K562 (cell line): ENCODE measurements around the gene LMAN1. TPM values are rescaled to one million over a fixed set of nuclear protein-coding genes. Genes with fewer than 3 reads are reported as not detected.

ENCODE experiments used
- CHD4 ChIP-seq: fragments of 200-600 bp; sonication (generic); IDR thresholded peaks from 3 replicates; pipeline ENCODE4 v1.6.1; 2012; ENCODE audit warnings: low read depth, mild to moderate bottlenecking, mixed read lengths, low read length, inconsistent platforms; ENCODE audit not compliant: insufficient read depth, insufficient replicate concordance, poor library complexity, severe bottlenecking
- ETS2 ChIP-seq: IDR thresholded peaks from 2 replicates; pipeline ENCODE4 v1.6.1; 2016; ENCODE audit warnings: borderline replicate concordance, missing genetic modification characterization, mild to moderate bottlenecking, moderate library complexity, missing compliant biosample characterization; ENCODE audit not compliant: poor library complexity, severe bottlenecking
- IRF9 ChIP-seq: fragments of 450-650 bp; IDR thresholded peaks from 2 replicates; pipeline ENCODE4 v1.6.1; 2016; ENCODE audit warnings: missing biosample characterization, missing genetic modification characterization
- ZBTB40 ChIP-seq, 2 experiments: fragments of 450-650 bp in 1 of 2; sonication (generic) in 1 of 2; formaldehyde crosslinking in 1 of 2; IDR thresholded peaks; 2 replicates each; pipeline versions ENCODE4 v1.7.1 to v1.9.0; 2016 to 2022; ENCODE audit warnings: inconsistent platforms in 1 of 2, mild to moderate bottlenecking in 1 of 2, missing genetic modification reagents in 1 of 2
- ZNF592 ChIP-seq: fragments of 450-650 bp; IDR thresholded peaks from 2 replicates; pipeline ENCODE4 v1.6.1; 2017; ENCODE audit warnings: antibody characterized with exemption, mild to moderate bottlenecking
- polyA plus RNA-seq, 8 experiments: library from polyadenylated mRNA; depleted of rRNA in 4 of 8; stranded (reverse) in 5 of 8; unstranded in 3 of 8; fragments of >200 nt; fragmentation: Nextera tagmentation in 2 of 8; fragmentation: Illumina TruSeq in 1 of 8; extraction: Ambion mirVana in 2 of 8; extraction: Trizol in 1 of 8; gene quantifications; 2 replicates each; pipeline versions ENCODE4 v1.2.1 to v1.2.3, GENCODE V29; 2011 to 2014; ENCODE audit warnings: inconsistent platforms in 1 of 8, missing spikeins in 1 of 8
- total RNA-seq, 7 experiments: library from RNA; depleted of rRNA in 6 of 7; stranded (reverse); fragments of >200 nt in 6 of 7; fragmentation: Illumina TruSeq in 2 of 7; extraction: Trizol in 2 of 7; gene quantifications; 2 replicates each; pipeline versions ENCODE4 v1.2.1 to v1.2.3, GENCODE V29; 2011 to 2021; ENCODE audit warnings: low replicate concordance in 1 of 7
- TF ChIP-seq, protein P1 (sequence below): fragments of 450-650 bp; IDR thresholded peaks from 2 replicates; pipeline ENCODE4 v1.6.1; 2017; ENCODE audit warnings: antibody characterized with exemption

Gene LMAN1
- total and polyA plus RNA-seq, 9 of the 15 experiments (the other 6 are each of a cell fraction or from before 2014, with no cell fraction given) = 18.8 to 108 (median 71.2) TPM

GRCh38 chr18:59300676-59301285 lies 58.3 kb downstream of the LMAN1 start (continued):
- TF ChIP-seq ZBTB40 (IDR thresholded peaks at IDR 0.05) (no peak), ZBTB40 (CRISPR knock-in tag; IDR thresholded peaks at IDR 0.05) (no peak), CHD4 (no peak), ETS2 (no peak), IRF9 (tag) (no peak), ZNF592 (no peak)
- TF ChIP-seq, protein P1, sequence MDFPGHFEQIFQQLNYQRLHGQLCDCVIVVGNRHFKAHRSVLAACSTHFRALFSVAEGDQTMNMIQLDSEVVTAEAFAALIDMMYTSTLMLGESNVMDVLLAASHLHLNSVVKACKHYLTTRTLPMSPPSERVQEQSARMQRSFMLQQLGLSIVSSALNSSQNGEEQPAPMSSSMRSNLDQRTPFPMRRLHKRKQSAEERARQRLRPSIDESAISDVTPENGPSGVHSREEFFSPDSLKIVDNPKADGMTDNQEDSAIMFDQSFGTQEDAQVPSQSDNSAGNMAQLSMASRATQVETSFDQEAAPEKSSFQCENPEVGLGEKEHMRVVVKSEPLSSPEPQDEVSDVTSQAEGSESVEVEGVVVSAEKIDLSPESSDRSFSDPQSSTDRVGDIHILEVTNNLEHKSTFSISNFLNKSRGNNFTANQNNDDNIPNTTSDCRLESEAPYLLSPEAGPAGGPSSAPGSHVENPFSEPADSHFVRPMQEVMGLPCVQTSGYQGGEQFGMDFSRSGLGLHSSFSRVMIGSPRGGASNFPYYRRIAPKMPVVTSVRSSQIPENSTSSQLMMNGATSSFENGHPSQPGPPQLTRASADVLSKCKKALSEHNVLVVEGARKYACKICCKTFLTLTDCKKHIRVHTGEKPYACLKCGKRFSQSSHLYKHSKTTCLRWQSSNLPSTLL = no peak
